NCI-H446 (cell line): Measurements from ENCODE around the gene ACVR1B.

Source experiments
- DNase-seq, 2 experiments: peaks; one replicate each; lab custom pipeline; 2025; lab: John Stamatoyannopoulos, UW

The ACVR1B gene

GRCh38 chr12:52044292-52044983 is 92.9 kb downstream of the ACVR1B start:
- DNase-seq = peak; percentile 58 to 84

GRCh38 chr12:52045794-52046199 is 94.3 kb downstream of the ACVR1B start:
- DNase-seq = no peak
